ENCODE measurements around the gene MTPN. TPM values are rescaled to one million over a fixed set of nuclear protein-coding genes. Genes with fewer than 3 reads are reported as not detected.

The MTPN gene
- total RNA-seq, 1 experiment from 2014 or later, result 98.2 TPM

DNA sequence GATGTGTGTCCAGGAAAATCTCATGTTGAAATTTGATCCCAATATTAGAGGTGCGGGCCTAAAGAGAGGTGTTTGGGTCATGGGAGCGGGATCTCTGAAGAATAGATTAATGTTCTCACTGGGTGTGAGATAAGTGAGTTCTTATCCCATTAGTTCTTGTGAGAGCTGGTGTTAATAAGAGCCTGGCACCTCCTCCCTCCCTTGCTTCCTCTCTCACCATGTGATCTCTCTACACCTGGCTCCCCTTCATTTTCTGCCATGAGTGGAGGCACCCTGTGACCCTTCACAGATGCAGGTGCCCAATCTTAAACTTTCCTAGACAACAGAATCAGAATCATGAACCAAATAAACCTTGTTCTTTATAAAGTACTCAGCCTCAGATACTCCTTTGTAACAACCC, 19.5 kb downstream of the MTPN start:
- H3K9ac ChIP-seq (ENCODE audit: extremely low read depth, insufficient read length, low read length), result no peak overlapping the region
- no peak for DNase-seq
- H3K4me1 ChIP-seq (ENCODE audit: insufficient read depth, low read length), result no peaks in the 10 kb centered on the region
- no peak overlapping the region for H2AK5ac ChIP-seq (ENCODE audit: insufficient read length, low read length)
- no peak overlapping the region for H2BK120ac ChIP-seq (ENCODE audit: low read depth, low read length, poor library complexity, severe bottlenecking)
- no peaks in the 10 kb centered on the region for H3K27me3 ChIP-seq (ENCODE audit: insufficient read depth, low read length)
- H3K4me2 ChIP-seq (ENCODE audit: insufficient read depth, insufficient read length, low read length), result no peak overlapping the region
- H3K23ac ChIP-seq (ENCODE audit: insufficient read length, low read depth, low read length), result no peak overlapping the region
- H3K9me3 Mint-ChIP-seq, result no peaks in the 10 kb centered on the region
- no peak overlapping the region for H2BK20ac ChIP-seq (ENCODE audit: low read depth, low read length, poor library complexity, severe bottlenecking)
- H4K20me1 ChIP-seq (ENCODE audit: control insufficient read depth, insufficient read depth, insufficient read length), result no peaks in the 10 kb centered on the region
- H2BK5ac ChIP-seq (ENCODE audit: insufficient read length, low read length), result no peak overlapping the region
- H3K4me1 Mint-ChIP-seq, result peaks cover 5 to 6% of the 10 kb centered on the region in 2 experiments; a peak in 2 of 4 replicates
- H3K18ac ChIP-seq (ENCODE audit: insufficient read length, low read depth, low read length), result no peak overlapping the region
- H3K79me1 ChIP-seq (ENCODE audit: insufficient read depth, low read depth, low read length, poor library complexity, severe bottlenecking), result no peaks in the 10 kb centered on the region
- H3K4me3 Mint-ChIP-seq, result no peak overlapping the region
- no peak overlapping the region for H3T11ph ChIP-seq (ENCODE audit: low read length)
- H4K91ac ChIP-seq (ENCODE audit: insufficient read length, low read depth, low read length), result no peak overlapping the region
- no peak overlapping the region for H2BK15ac ChIP-seq (ENCODE audit: low read depth, low read length)
- peaks cover 0 to 14% (median 10%) of the 10 kb centered on the region in 3 experiments; a peak in 3 of 7 replicates for H3K36me3 Mint-ChIP-seq (ENCODE audit: insufficient read depth in 1 of 3, low read depth in 3 of 3)
- H3K27ac ChIP-seq (ENCODE audit: insufficient read length, low read depth, low read length), result no peak overlapping the region
- H4K5ac ChIP-seq (ENCODE audit: insufficient read length, low read depth, low read length), result no peak overlapping the region
- H3K9me3 ChIP-seq (ENCODE audit: control insufficient read depth, low read depth, low read length), result no peaks in the 10 kb centered on the region
- no peak overlapping the region for H3K14ac ChIP-seq (ENCODE audit: insufficient read depth, low read length)
- TF ChIP-seq, protein P1, sequence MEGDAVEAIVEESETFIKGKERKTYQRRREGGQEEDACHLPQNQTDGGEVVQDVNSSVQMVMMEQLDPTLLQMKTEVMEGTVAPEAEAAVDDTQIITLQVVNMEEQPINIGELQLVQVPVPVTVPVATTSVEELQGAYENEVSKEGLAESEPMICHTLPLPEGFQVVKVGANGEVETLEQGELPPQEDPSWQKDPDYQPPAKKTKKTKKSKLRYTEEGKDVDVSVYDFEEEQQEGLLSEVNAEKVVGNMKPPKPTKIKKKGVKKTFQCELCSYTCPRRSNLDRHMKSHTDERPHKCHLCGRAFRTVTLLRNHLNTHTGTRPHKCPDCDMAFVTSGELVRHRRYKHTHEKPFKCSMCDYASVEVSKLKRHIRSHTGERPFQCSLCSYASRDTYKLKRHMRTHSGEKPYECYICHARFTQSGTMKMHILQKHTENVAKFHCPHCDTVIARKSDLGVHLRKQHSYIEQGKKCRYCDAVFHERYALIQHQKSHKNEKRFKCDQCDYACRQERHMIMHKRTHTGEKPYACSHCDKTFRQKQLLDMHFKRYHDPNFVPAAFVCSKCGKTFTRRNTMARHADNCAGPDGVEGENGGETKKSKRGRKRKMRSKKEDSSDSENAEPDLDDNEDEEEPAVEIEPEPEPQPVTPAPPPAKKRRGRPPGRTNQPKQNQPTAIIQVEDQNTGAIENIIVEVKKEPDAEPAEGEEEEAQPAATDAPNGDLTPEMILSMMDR (conservative IDR thresholded peaks at IDR 0.05), result no peak
- no peak overlapping the region for H3K4ac ChIP-seq (ENCODE audit: low read depth, low read length)
- peak overlapping the region in 1 of 3 experiments; percentile 88; a peak in 2 of 7 replicates for H3K27ac Mint-ChIP-seq
- peaks cover 3% of the 10 kb centered on the region; the same call in 1 of the 2 replicates for H3K79me2 ChIP-seq (ENCODE audit: insufficient read depth, low read length)
- no peak overlapping the region for H4K8ac ChIP-seq (replicated peaks; ENCODE audit: insufficient read length, low read depth, low read length)
- WGBS (ENCODE audit: extremely low coverage, insufficient read length, low lambda C conversion rate), result no CpG with 5 or more reads among the region's 2 CpGs
- H2AFZ ChIP-seq (ENCODE audit: low read length), result no peak overlapping the region
- no peaks in the 10 kb centered on the region for H3K23me2 ChIP-seq (ENCODE audit: insufficient read length, low read depth, low read length, poor library complexity, severe bottlenecking)
- H2BK12ac ChIP-seq (ENCODE audit: insufficient read length, low read depth, low read length), result no peak overlapping the region
- no peak overlapping the region for H3K56ac ChIP-seq (ENCODE audit: insufficient read length, low read depth, low read length)
- no peaks in the 10 kb centered on the region for H3K27me3 Mint-ChIP-seq (ENCODE audit: low read depth)

Measured in H9 (cell line).